HG03378 (cell line): ENCODE data around the gene LRRC55.

Experiments
- ATAC-seq: cut with Tn5 transposase; IDR thresholded peaks from one replicate; pipeline ENCODE4 v1.9.1; 2021; ENCODE audit warnings: mild to moderate bottlenecking, moderate library complexity; ENCODE audit not compliant: unreplicated experiment

Gene LRRC55, protein sequence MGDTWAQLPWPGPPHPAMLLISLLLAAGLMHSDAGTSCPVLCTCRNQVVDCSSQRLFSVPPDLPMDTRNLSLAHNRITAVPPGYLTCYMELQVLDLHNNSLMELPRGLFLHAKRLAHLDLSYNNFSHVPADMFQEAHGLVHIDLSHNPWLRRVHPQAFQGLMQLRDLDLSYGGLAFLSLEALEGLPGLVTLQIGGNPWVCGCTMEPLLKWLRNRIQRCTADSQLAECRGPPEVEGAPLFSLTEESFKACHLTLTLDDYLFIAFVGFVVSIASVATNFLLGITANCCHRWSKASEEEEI

DNA sequence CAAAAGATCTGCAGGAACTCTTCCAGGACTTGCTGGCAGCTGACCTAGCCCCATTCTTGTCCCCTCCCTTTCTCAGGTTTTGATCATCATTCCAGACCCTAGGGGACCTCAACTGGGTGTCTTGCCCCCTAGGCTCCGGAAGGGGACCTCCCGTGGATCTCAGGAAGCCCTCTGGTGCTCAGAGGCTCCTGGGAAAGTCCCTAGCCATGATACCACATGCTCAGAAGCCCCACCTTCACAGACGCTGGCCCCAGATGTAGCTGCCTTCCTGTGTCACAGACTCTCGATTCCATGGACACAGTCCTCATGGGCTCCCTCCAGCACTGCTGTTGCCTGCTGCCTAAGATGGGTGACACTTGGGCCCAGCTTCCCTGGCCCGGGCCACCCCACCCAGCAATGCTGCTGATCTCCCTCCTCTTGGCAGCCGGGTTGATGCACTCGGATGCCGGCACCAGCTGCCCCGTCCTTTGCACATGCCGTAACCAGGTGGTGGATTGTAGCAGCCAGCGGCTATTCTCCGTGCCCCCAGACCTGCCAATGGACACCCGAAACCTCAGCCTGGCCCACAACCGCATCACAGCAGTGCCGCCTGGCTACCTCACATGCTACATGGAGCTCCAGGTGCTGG, at the start of gene LRRC55:
LRRC55 (plus strand) TSS at position 276 of the 628 bp plus-strand sequence; CDS start at position 346, 70 bp downstream.
- no peak for ATAC-seq

DNA sequence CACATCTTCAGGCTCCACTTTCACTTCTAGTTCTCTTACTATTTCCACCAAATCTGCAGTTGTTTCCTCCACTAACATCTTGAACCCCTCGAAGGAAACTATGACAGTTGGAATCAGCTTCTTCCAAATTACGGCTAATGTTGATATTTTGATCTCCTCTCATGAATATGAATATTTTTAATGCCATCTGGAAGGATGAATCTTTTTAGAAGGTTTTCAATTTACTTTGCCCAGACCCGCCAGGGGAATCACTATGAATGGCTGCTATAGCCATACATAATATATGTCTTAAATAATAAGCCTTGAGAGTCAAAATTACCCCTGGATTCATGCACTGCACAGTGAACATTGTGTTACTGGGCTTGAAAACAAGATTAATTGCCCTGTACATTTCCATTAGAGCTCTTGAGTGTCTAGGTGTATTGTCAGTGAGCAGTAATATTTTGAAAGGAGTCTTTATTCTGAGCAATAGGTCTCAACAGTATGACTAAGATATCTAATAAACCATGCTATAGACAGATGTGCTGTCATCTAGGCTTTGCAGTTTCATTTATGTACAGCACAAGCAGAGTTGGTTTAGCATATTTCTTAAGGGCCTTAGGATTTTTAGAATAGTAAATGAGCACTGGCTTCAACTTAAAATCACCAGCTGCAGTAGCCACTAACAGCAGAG, 48.3 kb upstream of the LRRC55 start:
- no peak for ATAC-seq

DNA sequence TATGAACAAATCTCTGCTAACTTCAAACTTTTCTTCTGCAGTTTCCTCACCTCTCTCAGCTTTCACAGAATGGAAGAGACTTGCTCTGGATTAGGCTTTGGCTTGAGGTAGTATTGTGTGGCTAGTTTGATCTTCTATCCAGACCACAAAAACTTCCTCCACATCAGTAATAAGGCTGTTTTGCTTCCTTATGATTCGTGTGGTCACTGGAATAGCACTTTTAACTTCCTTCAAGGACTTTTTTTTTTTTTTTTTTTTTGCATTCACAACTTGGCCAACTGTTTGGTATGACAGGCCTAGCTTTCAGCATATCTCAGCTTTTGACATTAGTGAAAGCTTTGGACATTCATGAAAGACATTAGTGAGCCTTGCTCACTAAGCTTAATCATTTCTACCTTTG, 47.5 kb upstream of the LRRC55 start:
- ATAC-seq, result no peak

DNA sequence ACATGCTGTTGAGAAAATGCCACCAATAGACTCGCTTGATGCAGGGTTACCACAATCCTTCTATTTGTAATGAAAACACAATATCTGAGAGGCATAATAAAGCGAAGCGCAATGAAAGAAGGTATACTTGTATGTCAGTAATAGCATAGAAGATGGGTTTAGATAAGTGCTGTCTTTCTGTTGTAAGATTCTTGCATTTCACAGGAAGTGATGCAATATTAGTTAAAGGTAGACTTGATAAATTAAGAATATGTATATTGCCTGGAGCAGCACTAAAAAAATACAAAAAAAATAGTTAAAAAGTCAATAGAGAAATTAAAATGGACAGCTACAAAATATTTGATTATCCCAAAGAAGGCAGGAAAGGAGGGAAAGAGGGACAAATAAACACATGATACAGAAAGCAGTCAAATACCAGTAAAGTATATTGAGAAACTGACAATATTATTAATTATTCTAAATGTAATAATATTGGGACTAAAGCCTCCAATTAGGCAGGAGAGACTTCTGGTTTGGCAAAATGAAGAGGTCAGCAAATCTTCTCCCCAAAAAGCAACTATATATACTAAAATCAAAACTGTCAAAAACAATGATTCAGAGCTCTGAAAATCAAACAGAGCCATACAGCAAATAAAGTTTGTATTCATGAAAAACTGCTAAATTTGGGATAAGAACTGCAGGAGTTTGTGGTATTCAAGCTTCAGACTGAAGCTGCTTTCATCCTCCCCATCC, 46.6 kb upstream of the LRRC55 start:
- no peak for ATAC-seq

DNA sequence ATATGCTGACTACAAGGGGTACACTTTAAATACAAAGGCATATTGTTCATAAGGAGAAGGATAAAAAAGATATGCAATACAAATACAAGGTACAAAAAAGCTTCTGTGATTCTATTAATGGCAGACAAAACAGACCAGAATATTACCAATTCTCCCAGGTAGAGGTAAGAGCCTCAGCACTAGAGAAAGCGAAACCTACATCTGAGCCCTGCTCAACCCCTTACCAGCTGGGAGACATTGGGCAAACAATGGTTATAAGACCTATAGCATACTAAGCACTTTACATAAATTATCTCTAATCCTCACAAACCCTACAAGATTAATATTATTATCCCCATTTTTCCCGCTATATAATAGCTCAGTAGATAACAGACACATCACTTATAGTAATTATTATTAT, 41.2 kb upstream of the LRRC55 start:
- no peak for ATAC-seq

DNA sequence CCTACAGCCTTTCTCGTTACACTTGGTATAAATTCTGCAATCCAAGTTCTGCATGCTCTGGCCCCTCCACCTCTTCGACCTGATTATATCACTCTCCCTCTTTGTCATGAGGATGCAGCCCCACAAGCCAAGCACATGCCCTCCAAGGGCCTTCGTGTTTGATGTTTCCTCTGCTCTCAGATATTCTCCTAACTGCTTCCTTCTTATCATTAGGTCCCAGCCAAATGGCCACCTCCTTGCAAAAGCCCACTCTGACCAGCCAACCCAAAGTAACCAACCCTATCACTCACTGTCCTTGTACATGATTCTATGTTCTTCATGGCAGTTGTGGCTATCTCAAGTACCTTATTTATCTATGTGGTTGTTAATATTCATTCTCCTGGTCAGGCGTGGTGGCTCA, 38.3 kb upstream of the LRRC55 start:
- ATAC-seq, result no peak

DNA sequence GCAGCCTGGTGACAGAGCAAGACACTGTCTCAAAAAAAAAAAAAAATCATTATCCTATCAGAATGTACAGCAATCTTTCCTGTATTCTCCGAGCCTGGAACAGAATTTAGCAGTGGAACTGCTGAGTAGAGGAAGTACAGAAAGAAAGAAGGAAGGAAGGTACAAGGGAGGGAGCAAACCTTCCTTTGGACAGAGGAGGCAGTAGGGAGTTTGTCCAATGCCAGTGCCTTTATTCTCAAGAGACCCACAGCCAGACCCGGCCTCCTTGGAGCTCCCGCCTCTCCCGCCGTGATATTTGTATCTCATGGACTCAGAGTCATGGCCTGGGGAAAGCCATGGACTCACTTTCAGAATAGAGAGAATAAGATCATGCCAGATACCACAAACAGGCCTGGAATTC, 37.7 kb upstream of the LRRC55 start:
- ATAC-seq, result no peak

DNA sequence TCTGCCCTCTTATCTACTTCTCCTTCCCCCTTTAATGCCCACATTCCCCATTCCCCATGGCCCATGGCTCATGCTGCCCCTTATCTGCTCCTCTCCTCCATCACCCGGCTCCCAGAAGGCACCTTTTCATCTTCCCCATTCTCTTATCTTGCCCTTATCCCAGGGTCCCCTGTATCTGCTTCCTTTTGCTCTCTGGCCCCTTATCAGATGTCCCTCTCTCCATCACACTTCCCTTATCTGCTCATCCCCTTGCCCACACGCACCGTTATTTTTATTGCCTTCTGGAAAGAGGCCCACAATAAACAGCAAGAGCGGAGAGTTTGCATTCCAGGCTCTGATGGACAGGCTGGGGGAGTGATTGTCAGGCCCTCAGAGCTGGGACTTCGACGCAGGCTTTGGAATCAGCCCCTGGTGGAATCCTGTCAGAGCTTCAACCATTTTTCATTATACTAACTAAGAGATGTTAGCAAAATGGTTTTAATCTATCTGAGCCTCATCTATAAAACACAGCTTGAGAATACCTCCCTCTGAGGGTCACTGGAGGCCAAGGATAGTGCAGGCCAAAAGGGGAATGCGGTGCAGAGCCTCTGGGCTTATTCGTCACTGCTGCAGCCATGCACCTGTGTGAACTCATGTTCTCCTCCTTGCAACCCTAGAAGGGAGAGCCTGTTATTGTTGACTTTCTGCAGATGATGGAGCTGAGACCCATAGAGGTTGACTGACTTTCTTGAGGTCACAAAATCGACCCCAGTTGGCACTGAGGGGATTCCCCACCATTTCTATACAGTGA, 37.0 kb upstream of the LRRC55 start:
- ATAC-seq, result no peak

DNA sequence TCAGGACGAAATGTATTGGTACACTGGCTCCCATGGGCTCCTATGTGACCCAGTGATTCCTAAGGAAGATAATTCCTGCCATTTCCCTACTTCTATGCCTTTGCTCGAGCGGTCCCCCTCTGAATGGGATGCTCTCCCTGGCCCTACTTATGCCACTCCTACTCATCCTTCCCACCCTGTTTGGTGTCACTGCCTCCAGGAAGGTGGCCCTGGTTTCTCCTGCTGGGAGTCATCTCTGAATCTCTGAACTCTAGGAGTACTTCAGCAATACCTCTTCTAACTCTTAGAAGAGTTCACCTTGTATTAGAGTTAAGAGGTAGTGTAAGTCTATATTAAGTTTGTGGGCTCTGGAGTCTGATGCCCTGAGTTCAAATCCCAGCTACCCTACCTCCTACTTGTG, 35.5 kb upstream of the LRRC55 start:
- no peak for ATAC-seq

DNA sequence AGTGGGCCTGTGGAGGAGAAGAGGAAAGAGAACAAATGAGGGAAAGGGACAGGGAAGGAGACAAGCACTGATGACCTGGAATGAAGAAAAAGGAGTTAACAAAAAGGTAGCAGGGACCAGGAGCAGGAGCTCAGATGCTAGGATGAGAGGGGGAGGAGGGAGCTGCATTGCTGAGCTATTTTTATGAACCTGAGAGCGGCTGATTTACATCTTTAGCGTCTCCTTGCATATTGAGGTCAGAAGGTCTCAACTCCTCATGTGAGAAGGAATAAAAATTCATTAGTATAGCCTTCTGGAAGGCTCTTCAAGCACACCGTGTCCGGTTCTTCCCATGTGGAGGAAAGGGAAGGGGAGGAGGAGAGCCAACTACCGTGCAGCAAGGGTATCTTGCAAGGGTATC, 33.1 kb upstream of the LRRC55 start:
- ATAC-seq, result no peak

DNA sequence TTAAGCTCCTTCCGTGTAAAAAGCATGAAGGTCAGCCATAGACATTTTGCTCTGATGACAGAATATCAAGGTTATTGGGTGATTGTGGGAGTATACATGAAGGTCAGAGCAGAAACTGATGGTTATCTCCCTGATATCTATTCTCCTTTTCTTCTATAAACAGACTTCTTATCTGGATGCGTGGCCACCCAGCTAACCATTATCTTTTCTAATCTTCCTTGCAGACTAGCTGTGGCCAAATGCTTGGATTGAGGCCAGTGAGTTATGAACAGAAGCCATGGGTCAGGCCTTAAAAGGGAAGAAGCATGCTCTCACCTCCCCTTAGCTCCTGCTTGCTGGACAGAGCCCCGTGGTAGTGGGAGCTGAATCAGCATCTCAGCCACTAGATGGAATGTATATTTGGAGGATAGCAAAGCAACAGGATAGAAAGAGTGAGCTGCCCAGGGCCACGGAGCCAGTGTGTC, 31.3 kb upstream of the LRRC55 start:
- ATAC-seq, result no peak

DNA sequence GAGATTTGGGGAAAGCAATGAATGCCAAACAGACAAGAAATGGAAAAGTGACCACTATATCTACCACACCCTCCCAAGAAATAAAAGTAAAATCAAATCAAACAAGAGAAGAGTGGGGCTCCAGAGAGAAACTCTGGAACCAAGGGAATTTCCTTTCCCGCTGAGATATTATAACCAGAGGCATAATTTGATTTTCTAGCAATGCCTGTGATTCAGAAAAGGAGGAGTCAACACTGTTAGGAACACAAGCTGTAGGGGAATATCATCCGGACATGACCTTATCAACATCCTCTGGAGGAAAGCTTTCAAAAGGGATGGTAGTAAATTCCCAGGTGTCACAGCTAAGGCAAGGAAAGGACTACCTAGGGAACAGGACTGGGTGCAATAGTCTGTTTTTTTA, 29.6 kb upstream of the LRRC55 start:
- ATAC-seq, result no peak

DNA sequence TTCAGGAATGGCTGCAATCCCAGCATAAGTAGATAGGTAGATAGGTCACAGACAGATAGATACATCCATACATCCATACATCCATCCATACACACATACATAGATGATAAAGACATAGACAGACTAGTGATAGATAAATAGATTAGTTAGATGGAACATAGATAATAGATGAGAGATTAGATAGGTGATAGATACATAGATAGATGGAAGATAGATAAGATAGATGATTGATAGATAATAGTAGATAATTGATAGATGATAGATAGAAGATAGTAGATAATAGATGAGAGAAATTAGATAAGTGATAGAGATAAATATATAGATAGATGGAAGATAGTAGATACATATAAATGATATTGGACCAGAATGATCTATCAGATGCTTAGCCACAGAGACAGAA, 28.3 kb upstream of the LRRC55 start:
- no peak for ATAC-seq

DNA sequence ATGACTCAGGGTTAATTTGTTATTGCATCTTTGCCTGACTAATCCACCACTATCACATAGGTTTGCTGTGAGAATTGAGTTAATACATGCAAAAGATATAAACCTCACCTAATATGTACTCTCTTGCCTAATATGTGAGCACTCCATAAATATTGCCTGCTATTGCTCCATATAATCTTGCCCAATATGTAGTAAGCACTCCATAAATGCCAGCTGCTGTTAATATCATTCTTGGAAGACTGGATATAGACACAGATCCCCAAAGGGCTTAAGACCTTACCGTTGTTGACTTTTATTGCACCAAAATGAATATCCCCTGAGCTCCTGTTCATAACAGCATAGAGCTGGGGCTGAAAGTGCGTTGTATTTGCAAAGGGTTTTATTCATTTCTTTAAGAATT, 27.0 kb upstream of the LRRC55 start:
- no peak for ATAC-seq

DNA sequence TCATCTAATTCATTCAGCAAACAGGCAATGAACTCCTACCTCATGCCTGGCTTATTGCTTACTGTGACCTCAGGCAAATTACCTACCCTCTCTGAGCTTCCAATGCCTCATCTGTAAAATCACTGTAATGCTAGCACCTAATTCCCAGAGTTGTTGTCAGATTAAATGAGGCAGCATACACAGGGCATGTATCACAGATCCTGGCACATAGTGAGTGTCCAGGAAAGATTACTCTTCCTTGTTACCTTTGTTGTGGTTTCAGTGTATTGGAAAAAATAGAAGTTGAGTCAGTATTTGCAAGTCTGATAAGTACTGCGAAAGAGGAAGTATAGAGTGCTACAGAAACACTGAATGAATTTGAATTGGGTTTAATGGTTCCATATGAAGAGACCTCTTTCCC, 26.4 kb upstream of the LRRC55 start:
- ATAC-seq, result no peak

DNA sequence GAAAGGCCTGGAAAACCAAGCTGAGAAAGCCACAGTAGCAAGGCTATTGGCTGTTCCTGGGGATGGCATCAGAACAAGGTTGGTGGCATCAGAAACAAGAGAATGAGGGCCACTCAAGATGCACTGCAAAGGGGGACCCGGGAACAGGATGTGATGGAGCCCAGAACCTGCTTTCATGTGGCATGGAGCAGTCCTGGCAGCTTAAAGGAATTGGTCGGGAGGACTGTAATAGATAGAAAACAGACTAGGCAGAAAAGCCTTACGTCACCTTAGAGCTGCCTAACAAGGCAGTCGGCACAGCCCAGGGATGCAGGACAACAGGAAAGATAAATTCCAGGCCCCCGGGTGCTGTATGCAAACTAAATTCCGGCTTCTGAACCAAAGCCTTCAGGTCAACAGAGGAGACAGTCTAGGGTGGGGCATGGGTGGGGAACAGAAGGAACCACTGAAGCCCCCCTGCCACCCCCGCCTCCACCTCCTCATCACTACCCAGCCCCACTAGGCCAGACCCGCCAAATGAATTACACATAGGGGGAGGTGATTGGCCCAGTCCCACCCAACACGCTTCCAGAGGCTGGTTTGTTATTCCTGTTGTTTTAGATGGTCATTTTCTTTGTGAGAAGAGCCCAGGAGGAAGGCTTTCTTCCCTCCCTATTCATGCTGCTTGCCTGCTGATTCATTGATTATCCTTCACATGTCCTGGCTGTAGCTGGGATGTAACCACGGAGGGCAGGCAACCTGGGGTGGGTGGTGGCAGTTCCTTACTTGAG, 25.7 kb upstream of the LRRC55 start:
- no peak for ATAC-seq

DNA sequence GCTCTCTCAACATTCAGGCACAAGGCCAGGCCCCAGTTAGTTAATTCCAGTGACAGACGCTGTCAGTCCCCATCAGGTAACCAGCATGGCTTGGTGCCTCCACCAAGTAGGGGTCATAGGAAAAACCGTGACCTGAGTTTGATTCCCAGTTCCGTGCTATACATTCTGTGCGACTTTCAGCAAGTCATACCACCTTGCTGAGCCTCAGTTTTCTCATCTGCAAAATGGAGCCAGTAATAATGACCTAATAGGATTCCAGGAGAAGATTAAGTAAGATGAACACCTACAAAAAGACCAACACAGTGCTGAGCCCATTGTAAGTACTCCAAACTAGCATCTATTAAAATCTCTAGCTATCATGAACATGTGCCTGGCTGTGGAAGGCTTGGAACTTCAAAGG, 24.8 kb upstream of the LRRC55 start:
- no peak for ATAC-seq

DNA sequence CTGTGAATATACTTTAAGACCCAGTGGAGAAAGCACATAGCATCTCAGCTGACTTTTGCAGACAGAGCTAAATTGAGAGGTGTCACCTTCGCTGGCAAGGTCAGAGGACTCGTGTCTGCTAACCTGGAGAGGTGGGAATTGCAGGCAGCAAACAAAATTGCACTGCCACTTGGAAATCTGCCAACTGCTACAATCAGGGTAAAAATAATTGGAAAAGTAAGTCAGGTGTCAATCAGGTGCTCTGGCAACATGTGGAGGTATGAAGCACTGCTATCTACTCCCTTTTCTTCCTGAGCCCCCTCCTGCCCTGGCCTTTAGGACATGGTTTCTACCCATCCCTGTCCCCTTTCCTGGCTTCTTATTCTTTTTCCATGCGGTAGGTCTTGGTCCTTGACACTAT, 24.1 kb upstream of the LRRC55 start:
- no peak for ATAC-seq

DNA sequence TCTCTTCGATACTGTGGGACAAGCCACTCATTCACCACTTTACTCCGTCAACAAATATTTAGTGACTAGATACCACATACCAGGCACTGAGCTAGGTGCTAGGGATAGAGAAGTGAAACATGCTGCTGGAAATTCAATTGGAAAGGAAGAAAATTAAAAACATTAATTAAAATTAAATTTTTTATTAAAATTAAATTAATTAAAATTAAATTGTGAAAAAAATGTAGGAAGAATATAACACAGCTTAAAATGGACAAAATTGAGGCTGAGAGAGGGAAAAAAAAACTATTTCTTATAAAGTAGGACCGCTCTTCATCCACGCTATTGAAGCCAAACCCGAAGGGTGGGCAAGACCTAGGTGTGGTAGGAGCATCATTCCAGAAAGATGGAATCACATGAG, 23.6 kb upstream of the LRRC55 start:
- no peak for ATAC-seq

DNA sequence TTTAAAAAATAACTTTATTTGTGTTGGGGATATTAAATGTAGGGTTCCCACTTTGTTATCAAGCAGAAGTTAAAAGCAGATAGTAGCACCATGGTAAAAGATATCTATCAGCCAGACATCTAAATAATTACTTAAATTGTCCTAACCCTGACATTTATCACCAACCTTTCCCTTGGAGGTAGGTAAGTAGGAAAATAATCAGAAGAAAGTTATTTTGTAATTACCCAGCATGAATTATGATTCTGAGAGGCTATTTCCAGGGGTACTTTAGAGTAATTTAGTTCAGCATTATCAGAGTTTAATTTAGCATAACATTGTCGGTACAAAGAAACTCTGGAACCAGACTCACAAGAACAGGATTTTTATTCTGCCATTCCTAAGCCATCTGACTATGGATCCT, 23.2 kb upstream of the LRRC55 start:
- no peak for ATAC-seq
